GM12878 (cell line): Measurements from ENCODE around the gene CYBB. TPM values are rescaled to one million over a fixed set of nuclear protein-coding genes. Genes with fewer than 3 reads are reported as not detected.

ENCODE experiments used
- EED ChIP-seq: sonication (generic); IDR thresholded peaks from 2 replicates; pipeline ENCODE4 v1.6.1; 2016; ENCODE audit warnings: antibody characterized with exemption, low read depth
- GATAD2B ChIP-seq: fragments of 450-650 bp; conservative IDR thresholded peaks from 2 replicates; pipeline ENCODE4 v1.6.1; 2017; ENCODE audit warnings: low read depth, mild to moderate bottlenecking, moderate library complexity
- HDAC6 ChIP-seq: fragments of 200-600 bp; sonication (generic); IDR thresholded peaks from one replicate; pipeline ENCODE4 v1.8.0; 2017; ENCODE audit warnings: antibody characterized with exemption; ENCODE audit not compliant: unreplicated experiment
- JUNB ChIP-seq: IDR thresholded peaks from 2 replicates; pipeline ENCODE4 v1.6.1; 2016; ENCODE audit warnings: antibody characterized with exemption, mild to moderate bottlenecking
- JUND ChIP-seq: IDR thresholded peaks from 2 replicates; pipeline ENCODE4 v1.6.1; 2012; ENCODE audit warnings: low read depth, mild to moderate bottlenecking, low read length, improper control_type of control experiment, moderate library complexity
- KLF5 ChIP-seq: fragments of 450-650 bp; IDR thresholded peaks from 2 replicates; pipeline ENCODE4 v1.6.1; 2014; ENCODE audit warnings: mild to moderate bottlenecking; ENCODE audit not compliant: partially characterized antibody
- NBN ChIP-seq: fragments of 450-650 bp; IDR thresholded peaks from 2 replicates; pipeline ENCODE4 v1.6.1; 2016
- STAT3 ChIP-seq: IDR thresholded peaks from 2 replicates; pipeline ENCODE4 v1.6.1; 2011; ENCODE audit warnings: low read depth, low read length, improper control_type of control experiment
- ZBTB11 ChIP-seq: fragments of 450-650 bp; formaldehyde crosslinking; IDR thresholded peaks from 2 replicates; pipeline ENCODE4 v1.5.0; 2022; ENCODE audit warnings: mild to moderate bottlenecking, missing genetic modification characterization
- ZNF622 ChIP-seq: fragments of 450-650 bp; IDR thresholded peaks from 2 replicates; pipeline ENCODE4 v1.6.1; 2017; ENCODE audit warnings: mild to moderate bottlenecking, inconsistent platforms
- polyA plus RNA-seq, 11 experiments: library from polyadenylated mRNA; depleted of rRNA in 4 of 11; unstranded in 6 of 11; stranded (reverse) in 5 of 11; fragments of >200 nt; fragmentation: Nextera tagmentation in 4 of 11; fragmentation: Illumina TruSeq in 1 of 11; extraction: Ambion mirVana in 4 of 11; extraction: Trizol in 1 of 11; gene quantifications; 1 replicate in 1 of 11; 2 replicates in 10 of 11; pipeline versions ENCODE4 v1.2.1 to v1.2.3, GENCODE V29; 2011 to 2016; ENCODE audit warnings: inconsistent platforms in 2 of 11, missing spikeins in 2 of 11, low read depth in 1 of 11
- total RNA-seq, 4 experiments: library from RNA; depleted of rRNA in 3 of 4; stranded (reverse); fragments of >200 nt in 3 of 4; fragmentation: Illumina TruSeq in 1 of 4; extraction: Trizol in 1 of 4; gene quantifications; 2 replicates each; pipeline versions ENCODE4 v1.2.1 to v1.2.3, GENCODE V29; 2013 to 2021

CYBB gene
- total and polyA plus RNA-seq, 10 of the 15 experiments (the other 5 are each of a cell fraction or from before 2014, with no cell fraction given), result 6.2 to 73.9 (median 24.8) TPM

DNA sequence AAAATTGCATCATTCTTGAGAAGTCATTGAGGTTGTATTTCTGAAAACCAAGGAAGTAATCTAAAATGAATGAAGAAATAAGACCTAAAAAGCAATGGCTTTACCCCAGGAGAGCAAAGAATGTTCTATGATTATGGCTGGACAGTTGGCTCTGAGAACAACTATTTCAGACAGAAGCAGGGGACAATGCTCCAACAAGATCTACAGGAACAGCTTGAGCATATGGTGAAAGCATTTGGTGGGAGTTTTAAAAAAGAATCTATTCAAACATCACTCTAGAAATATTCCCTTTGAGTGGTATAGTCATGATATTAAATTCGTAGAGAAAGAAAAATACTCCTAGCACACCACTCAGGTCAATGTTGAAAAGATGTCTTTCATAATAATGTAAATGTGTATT lies 40.8 kb downstream of the CYBB start (continued):
- TF ChIP-seq JUND, result no peak
- no peak for TF ChIP-seq EED
- no peak for TF ChIP-seq GATAD2B
- TF ChIP-seq NBN, result no peak
- no peak for TF ChIP-seq HDAC6
- no peak for TF ChIP-seq JUNB
- no peak for TF ChIP-seq ZNF622
- TF ChIP-seq STAT3, result no peak
- no peak for TF ChIP-seq ZBTB11
- no peak for TF ChIP-seq KLF5
